GM12878 (cell line): ENCODE measurements around the gene SLC7A10.

ENCODE experiments used
- NR2C2 ChIP-seq: IDR thresholded peaks from 2 replicates; pipeline ENCODE4 v1.6.1; 2011; ENCODE audit warnings: borderline replicate concordance, low read depth; ENCODE audit not compliant: control insufficient read depth, insufficient read length
- NRF1 ChIP-seq: conservative IDR thresholded peaks from 2 replicates; pipeline ENCODE4 v1.6.1; 2011; ENCODE audit warnings: mild to moderate bottlenecking, low read depth, low read length, improper control_type of control experiment
- POLR2A ChIP-seq: IDR thresholded peaks from 2 replicates; pipeline ENCODE4 v1.6.1; 2011; ENCODE audit warnings: low read depth, mild to moderate bottlenecking, low read length
- SP1 ChIP-seq: IDR thresholded peaks from one replicate; pipeline ENCODE4 v1.6.1; 2011; ENCODE audit warnings: low read depth, low read length
- TF ChIP-seq, protein P1 (sequence below), 3 experiments: IDR thresholded peaks in 2 of 3; conservative IDR thresholded peaks in 1 of 3; 2 replicates each; pipeline ENCODE4 v1.5.1; 2011; ENCODE audit warnings: low read depth in 3 of 3, low read length in 3 of 3, mild to moderate bottlenecking in 3 of 3, control low read depth in 2 of 3, moderate library complexity in 2 of 3, inconsistent platforms in 1 of 3, mixed read lengths in 1 of 3; ENCODE audit not compliant: control insufficient read depth in 2 of 3, insufficient read depth in 1 of 3; ENCODE audit errors: extremely low read depth in 1 of 3

DNA sequence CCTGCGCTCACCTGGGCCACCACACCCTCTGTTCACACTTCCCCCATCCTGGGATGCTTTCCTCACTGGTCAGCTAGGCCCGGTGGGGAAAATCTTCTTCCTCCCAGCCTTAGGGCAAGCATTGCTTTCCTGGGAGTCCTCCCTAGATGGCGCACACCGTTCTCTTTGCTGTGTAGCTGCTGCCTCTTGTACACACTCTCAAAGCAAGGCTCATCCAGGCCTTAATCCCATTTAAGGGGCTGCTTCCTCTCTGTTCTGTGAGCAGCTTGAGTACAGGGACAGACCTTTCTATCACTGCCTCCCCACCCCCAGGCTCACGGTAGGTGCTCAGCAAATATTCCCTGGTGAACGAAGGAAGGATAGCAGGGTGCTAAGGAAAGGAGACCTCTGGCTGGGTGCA lies 11.1 kb downstream of the SLC7A10 start:
- no peak for TF ChIP-seq NR2C2
- TF ChIP-seq SP1, result no peak
- no peak for TF ChIP-seq NRF1
- no peak for TF ChIP-seq POLR2A
- TF ChIP-seq, protein P1, sequence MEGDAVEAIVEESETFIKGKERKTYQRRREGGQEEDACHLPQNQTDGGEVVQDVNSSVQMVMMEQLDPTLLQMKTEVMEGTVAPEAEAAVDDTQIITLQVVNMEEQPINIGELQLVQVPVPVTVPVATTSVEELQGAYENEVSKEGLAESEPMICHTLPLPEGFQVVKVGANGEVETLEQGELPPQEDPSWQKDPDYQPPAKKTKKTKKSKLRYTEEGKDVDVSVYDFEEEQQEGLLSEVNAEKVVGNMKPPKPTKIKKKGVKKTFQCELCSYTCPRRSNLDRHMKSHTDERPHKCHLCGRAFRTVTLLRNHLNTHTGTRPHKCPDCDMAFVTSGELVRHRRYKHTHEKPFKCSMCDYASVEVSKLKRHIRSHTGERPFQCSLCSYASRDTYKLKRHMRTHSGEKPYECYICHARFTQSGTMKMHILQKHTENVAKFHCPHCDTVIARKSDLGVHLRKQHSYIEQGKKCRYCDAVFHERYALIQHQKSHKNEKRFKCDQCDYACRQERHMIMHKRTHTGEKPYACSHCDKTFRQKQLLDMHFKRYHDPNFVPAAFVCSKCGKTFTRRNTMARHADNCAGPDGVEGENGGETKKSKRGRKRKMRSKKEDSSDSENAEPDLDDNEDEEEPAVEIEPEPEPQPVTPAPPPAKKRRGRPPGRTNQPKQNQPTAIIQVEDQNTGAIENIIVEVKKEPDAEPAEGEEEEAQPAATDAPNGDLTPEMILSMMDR (IDR thresholded peaks at IDR 0.05 in 2 of 3, conservative IDR thresholded peaks at IDR 0.05 in 1 of 3; ENCODE audit: control insufficient read depth in 2 of 3, extremely low read depth in 1 of 3, insufficient read depth in 1 of 3, low read depth in 3 of 3, low read length in 3 of 3), result peak in 1 of 3 experiments; percentile 3; a peak in 1 of 6 replicates
